Parathyroid adenoma (tissue), 2 donors: ENCODE data around the gene EGFR.

Experiments used
- H2AFZ ChIP-seq: fragments of 300-600 bp; sonication (generic); one replicate; pipeline ENCODE4 v1.7.0; 2017; ENCODE audit warnings: antibody characterized with exemption, mild to moderate bottlenecking
- H3K27ac ChIP-seq: fragments of 300-600 bp; sonication (generic); one replicate; pipeline ENCODE4 v1.7.0; 2017
- H3K27me3 ChIP-seq: fragments of 300-600 bp; sonication (generic); one replicate; pipeline ENCODE4 v1.7.0; 2017; ENCODE audit warnings: low read length; ENCODE audit not compliant: control insufficient read depth, insufficient read depth
- H3K36me3 ChIP-seq: fragments of 300-600 bp; sonication (generic); one replicate; pipeline ENCODE4 v1.7.0; 2017; ENCODE audit warnings: low read length; ENCODE audit not compliant: control insufficient read depth, insufficient read depth
- H3K4me1 ChIP-seq: fragments of 300-600 bp; sonication (generic); one replicate; pipeline ENCODE4 v1.7.0; 2017; ENCODE audit warnings: control low read depth
- H3K4me2 ChIP-seq: fragments of 300-600 bp; sonication (generic); one replicate; pipeline ENCODE4 v1.7.0; 2017; ENCODE audit warnings: low read length
- H3K4me3 ChIP-seq: fragments of 300-600 bp; sonication (generic); one replicate; pipeline ENCODE4 v1.7.0; 2017; ENCODE audit warnings: low read depth, low read length
- H3K79me2 ChIP-seq: fragments of 300-600 bp; sonication (generic); one replicate; pipeline ENCODE4 v1.7.0; 2017; ENCODE audit warnings: control low read depth
- H3K9ac ChIP-seq: fragments of 300-600 bp; sonication (generic); one replicate; pipeline ENCODE4 v1.7.0; 2017; ENCODE audit warnings: mild to moderate bottlenecking
- H3K9me3 ChIP-seq: fragments of 300-600 bp; sonication (generic); one replicate; pipeline ENCODE4 v1.7.0; 2017; ENCODE audit warnings: low read length; ENCODE audit not compliant: control insufficient read depth
- CTCF ChIP-seq: fragments of 300-600 bp; sonication (generic); IDR thresholded peaks from one replicate; pipeline ENCODE4 v1.7.0; 2017; ENCODE audit warnings: antibody characterized with exemption, mild to moderate bottlenecking
- donor health status: primary hyperparathyroidism.

EGFR gene

GRCh38 chr7:55113760-55114540, 95.1 kb downstream of the EGFR start:
- Histone ChIP-seq H3K36me3 (no peaks in the 10 kb centered on the region), H3K4me3 (no peak overlapping the region), H3K79me2 (no peaks in the 10 kb centered on the region), H3K27me3 (no peaks in the 10 kb centered on the region), H2AFZ (no peak overlapping the region), H3K4me1 (no peaks in the 10 kb centered on the region), H3K9me3 (no peaks in the 10 kb centered on the region), H3K9ac (no peak overlapping the region), H3K4me2 (no peak overlapping the region), H3K27ac (no peak overlapping the region)
- TF ChIP-seq CTCF: no peak

- peaks cover 9% of the 10 kb centered on the region for H3K4me1 ChIP-seq
- no peak overlapping the region for H2AFZ ChIP-seq
- no peak for TF ChIP-seq CTCF
- H3K27ac ChIP-seq: no peak overlapping the region
- H3K4me3 ChIP-seq: no peak overlapping the region
- H3K9ac ChIP-seq: no peak overlapping the region
- no peak overlapping the region for H3K4me2 ChIP-seq
- H3K9me3 ChIP-seq: no peaks in the 10 kb centered on the region
- H3K27me3 ChIP-seq: no peaks in the 10 kb centered on the region
- H3K36me3 ChIP-seq: no peaks in the 10 kb centered on the region
- H3K79me2 ChIP-seq: no peaks in the 10 kb centered on the region
Observed at GRCh38 chr7:55117286-55117685, 98.5 kb downstream of the EGFR start.

- H3K9me3 ChIP-seq: no peaks in the 10 kb centered on the region
- H3K79me2 ChIP-seq: no peaks in the 10 kb centered on the region
- no peak overlapping the region for H3K4me2 ChIP-seq
- no peak overlapping the region for H3K9ac ChIP-seq
- no peak overlapping the region for H3K4me3 ChIP-seq
- no peak overlapping the region for H2AFZ ChIP-seq
- H3K36me3 ChIP-seq: no peaks in the 10 kb centered on the region
- TF ChIP-seq CTCF: no peak
- peaks cover 9% of the 10 kb centered on the region for H3K4me1 ChIP-seq
- H3K27me3 ChIP-seq: no peaks in the 10 kb centered on the region
- H3K27ac ChIP-seq: no peak overlapping the region
Observed at GRCh38 chr7:55118426-55118825, 99.6 kb downstream of the EGFR start.

- TF ChIP-seq CTCF: no peak
- Histone ChIP-seq H2AFZ (no peak overlapping the region), H3K9me3 (no peaks in the 10 kb centered on the region), H3K36me3 (no peaks in the 10 kb centered on the region), H3K4me3 (no peak overlapping the region), H3K4me2 (no peak overlapping the region), H3K27me3 (no peaks in the 10 kb centered on the region), H3K9ac (no peak overlapping the region), H3K79me2 (no peaks in the 10 kb centered on the region), H3K27ac (no peak overlapping the region), H3K4me1 (peaks cover 9% of the 10 kb centered on the region)
Observed at GRCh38 chr7:55119571-55119970, 100.8 kb downstream of the EGFR start.

GRCh38 chr7:55120074-55120473, 101.3 kb downstream of the EGFR start:
- H3K27ac ChIP-seq: no peak overlapping the region
- no peak overlapping the region for H3K4me2 ChIP-seq
- TF ChIP-seq CTCF: no peak
- H3K36me3 ChIP-seq: no peaks in the 10 kb centered on the region
- H3K4me3 ChIP-seq: no peak overlapping the region
- no peaks in the 10 kb centered on the region for H3K9me3 ChIP-seq
- no peak overlapping the region for H3K9ac ChIP-seq
- peaks cover 9% of the 10 kb centered on the region for H3K4me1 ChIP-seq
- H3K79me2 ChIP-seq: no peaks in the 10 kb centered on the region
- no peaks in the 10 kb centered on the region for H3K27me3 ChIP-seq
- H2AFZ ChIP-seq: no peak overlapping the region
